ENCODE measurements around the gene COTL1. TPM values are rescaled to one million over a fixed set of nuclear protein-coding genes. Genes with fewer than 3 reads are reported as not detected.

COTL1 gene
- total RNA-seq, 1 experiment from 2014 or later = 102 TPM

DNA sequence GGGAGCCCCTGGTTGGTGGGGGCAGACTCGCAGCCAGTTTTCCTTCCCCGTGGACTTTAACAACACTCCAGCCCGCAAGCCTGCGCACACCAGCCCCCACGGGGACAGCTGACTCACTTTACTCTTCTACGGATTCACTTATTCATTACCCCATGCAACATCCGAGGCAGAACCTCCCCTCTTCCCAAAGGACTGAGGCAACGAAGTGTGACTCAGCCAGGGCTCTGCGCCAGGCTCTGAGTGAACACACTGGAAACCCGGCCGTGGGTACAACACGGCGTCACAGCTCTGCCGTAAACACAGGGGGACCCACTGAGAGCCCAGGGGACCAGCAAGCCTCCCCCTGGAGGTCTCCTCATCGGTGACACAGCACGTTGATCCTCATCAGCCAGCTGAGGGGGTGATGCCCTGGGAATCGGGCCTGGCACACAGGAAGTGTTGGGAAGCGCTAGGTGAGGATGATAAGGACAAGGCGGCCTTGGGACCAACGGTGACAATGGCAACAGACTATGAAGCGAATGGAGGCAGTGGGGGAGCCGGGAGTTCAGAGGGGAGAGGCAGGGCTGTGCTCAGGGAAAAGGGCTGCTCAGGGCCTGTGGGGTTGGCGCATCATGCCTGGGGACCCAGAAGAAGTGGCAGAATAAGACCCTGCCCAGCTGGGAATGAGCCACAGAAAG, 14.6 kb downstream of the COTL1 start:
- ATAC-seq = no peak
- Mint-ChIP-seq H3K36me3 (peaks cover 13% of the 10 kb centered on the region), H3K27me3 (ENCODE audit: low read depth) (no peaks in the 10 kb centered on the region; the same call in 1 of the 2 replicates), H3K4me3 (no peak overlapping the region), H3K9me3 (peaks cover 8% of the 10 kb centered on the region), H3K4me1 (peaks cover 49% of the 10 kb centered on the region), H3K27ac (peak overlapping the region; percentile 34)
- TF ChIP-seq TCF7 (CRISPR knock-in tag; IDR thresholded peaks at IDR 0.05; ENCODE audit: low read depth) = no peak
- TF ChIP-seq ATF1 (CRISPR knock-in tag; IDR thresholded peaks at IDR 0.05) = no peak
- no peak for TF ChIP-seq FOXJ3 (CRISPR knock-in tag; IDR thresholded peaks at IDR 0.05; ENCODE audit: borderline replicate concordance)
- no peak for TF ChIP-seq TP53 (CRISPR knock-in tag; IDR thresholded peaks at IDR 0.05)
- TF ChIP-seq ZMAT4 (CRISPR knock-in tag; IDR thresholded peaks at IDR 0.05) = no peak
- TF ChIP-seq, protein P1, sequence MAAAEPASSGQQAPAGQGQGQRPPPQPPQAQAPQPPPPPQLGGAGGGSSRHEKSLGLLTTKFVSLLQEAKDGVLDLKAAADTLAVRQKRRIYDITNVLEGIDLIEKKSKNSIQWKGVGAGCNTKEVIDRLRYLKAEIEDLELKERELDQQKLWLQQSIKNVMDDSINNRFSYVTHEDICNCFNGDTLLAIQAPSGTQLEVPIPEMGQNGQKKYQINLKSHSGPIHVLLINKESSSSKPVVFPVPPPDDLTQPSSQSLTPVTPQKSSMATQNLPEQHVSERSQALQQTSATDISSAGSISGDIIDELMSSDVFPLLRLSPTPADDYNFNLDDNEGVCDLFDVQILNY (CRISPR knock-in tag; IDR thresholded peaks at IDR 0.05) = no peak
- TF ChIP-seq RORB (CRISPR knock-in tag; IDR thresholded peaks at IDR 0.05) = no peak
- DNase-seq (ENCODE audit: low spot score) = no peak
- CTCF ChIA-PET = no interaction called here
- POLR2A ChIA-PET = no interaction called here

- peaks cover 9% of the 10 kb centered on the region; the same call in 1 of the 2 replicates for H3K36me3 Mint-ChIP-seq
- no peak for TF ChIP-seq ZBTB43 (CRISPR knock-in tag; IDR thresholded peaks at IDR 0.05)
- TF ChIP-seq, protein P2, sequence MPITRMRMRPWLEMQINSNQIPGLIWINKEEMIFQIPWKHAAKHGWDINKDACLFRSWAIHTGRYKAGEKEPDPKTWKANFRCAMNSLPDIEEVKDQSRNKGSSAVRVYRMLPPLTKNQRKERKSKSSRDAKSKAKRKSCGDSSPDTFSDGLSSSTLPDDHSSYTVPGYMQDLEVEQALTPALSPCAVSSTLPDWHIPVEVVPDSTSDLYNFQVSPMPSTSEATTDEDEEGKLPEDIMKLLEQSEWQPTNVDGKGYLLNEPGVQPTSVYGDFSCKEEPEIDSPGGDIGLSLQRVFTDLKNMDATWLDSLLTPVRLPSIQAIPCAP (CRISPR knock-in tag; IDR thresholded peaks at IDR 0.05) = no peak
- TF ChIP-seq ZNF532 (CRISPR knock-in tag; IDR thresholded peaks at IDR 0.05; ENCODE audit: borderline replicate concordance) = no peak
- no peak for TF ChIP-seq ZNF219 (CRISPR knock-in tag; IDR thresholded peaks at IDR 0.05; ENCODE audit: borderline replicate concordance)
- TF ChIP-seq EMX1 (CRISPR knock-in tag; IDR thresholded peaks at IDR 0.05) = no peak
- POLR2A ChIA-PET = no interaction called here
- DNase-seq (ENCODE audit: low spot score) = no peak
- H3K4me3 Mint-ChIP-seq = no peak overlapping the region
- no peaks in the 10 kb centered on the region; the same call in 1 of the 2 replicates for H3K27me3 Mint-ChIP-seq (ENCODE audit: low read depth)
- H3K9me3 Mint-ChIP-seq = peaks cover 4% of the 10 kb centered on the region
- no peak overlapping the region for H3K27ac Mint-ChIP-seq
- H3K4me1 Mint-ChIP-seq = peaks cover 63% of the 10 kb centered on the region
- no peak for ATAC-seq
- CTCF ChIA-PET = interaction anchor here (0.9 to 4.2 kb wide), 7 partner anchors 18 to 236 kb away, joined by 3 to 18 read pairs (median 11); no protein-coding TSS in a partner anchor
These were observed 17.3 kb downstream of the COTL1 start for GRCh38 chr16:84600343-84601229.

Measured in WTC11 (cell line).